DOHH2 (cell line): ENCODE measurements around the gene LRRC70.

ENCODE experiments used
- CTCF ChIP-seq: fragments of 200-600 bp; sonication (generic); IDR thresholded peaks from one replicate; pipeline ENCODE4 v1.5.1; 2014; ENCODE audit warnings: antibody characterized with exemption, mild to moderate bottlenecking, low read depth, low read length; ENCODE audit not compliant: poor library complexity, severe bottlenecking
- EZH2phosphoT487 ChIP-seq: fragments of 200-600 bp; sonication (generic); IDR thresholded peaks from 2 replicates; pipeline ENCODE4 v1.6.1; 2017; ENCODE audit warnings: borderline replicate concordance, mild to moderate bottlenecking, antibody characterized with exemption, low read length, moderate library complexity, mixed read lengths

GRCh38 chr5:62627121-62627520 is 48.5 kb downstream of the LRRC70 start:
- TF ChIP-seq CTCF (no peak), EZH2phosphoT487 (no peak)
